K562 (cell line): ENCODE data around the gene SRPK2. TPM values are rescaled to one million over a fixed set of nuclear protein-coding genes. Genes with fewer than 3 reads are reported as not detected.

Source experiments
- BHLHE40 ChIP-seq: IDR thresholded peaks from 2 replicates; pipeline ENCODE4 v1.6.1; 2011; ENCODE audit warnings: low read length, improper control_type of control experiment
- DEAF1 ChIP-seq: fragments of 450-650 bp; formaldehyde crosslinking; IDR thresholded peaks from 2 replicates; pipeline ENCODE4 v1.4.0; 2020; ENCODE audit warnings: mild to moderate bottlenecking, moderate library complexity
- E2F8 ChIP-seq: fragments of 450-650 bp; IDR thresholded peaks from 2 replicates; pipeline ENCODE4 v1.7.1; 2018; ENCODE audit warnings: mild to moderate bottlenecking, low read depth; ENCODE audit not compliant: partially characterized antibody
- FIP1L1 ChIP-seq: fragments of 200-400 bp; formaldehyde crosslinking; IDR thresholded peaks from 2 replicates; pipeline ENCODE4 v1.6.1; 2018; ENCODE audit warnings: mild to moderate bottlenecking, low read depth, low read length; ENCODE audit not compliant: poor library complexity, severe bottlenecking
- FUS ChIP-seq: fragments of 200-400 bp; formaldehyde crosslinking; optimal IDR thresholded peaks from 2 replicates; pipeline ENCODE3; 2017; ENCODE audit warnings: low read depth, low read length
- HDAC1 ChIP-seq, 2 experiments: fragments of 450-650 bp; IDR thresholded peaks; 2 replicates each; pipeline ENCODE4 v1.6.1; 2016 to 2017; ENCODE audit warnings: inconsistent platforms in 1 of 2, mild to moderate bottlenecking in 1 of 2, moderate library complexity in 1 of 2
- HNRNPUL1 ChIP-seq: fragments of 200-400 bp; formaldehyde crosslinking; IDR thresholded peaks from 2 replicates; pipeline ENCODE4 v1.6.1; 2017; ENCODE audit warnings: low read length
- LARP7 ChIP-seq: fragments of 450-650 bp; IDR thresholded peaks from 2 replicates; pipeline ENCODE4 v1.6.1; 2016
- MLLT1 ChIP-seq, 2 experiments: fragments of 450-650 bp; IDR thresholded peaks; 2 replicates each; pipeline ENCODE4 v1.6.1; 2016
- MTA1 ChIP-seq: fragments of 450-650 bp; IDR thresholded peaks from 2 replicates; pipeline ENCODE4 v1.6.1; 2017; ENCODE audit warnings: borderline replicate concordance
- NR3C1 ChIP-seq: sonication (generic); formaldehyde crosslinking; IDR thresholded peaks from 2 replicates; pipeline ENCODE4 v1.8.1; 2022; ENCODE audit warnings: missing genetic modification reagents
- PHF20 ChIP-seq: fragments of 450-650 bp; IDR thresholded peaks from 2 replicates; pipeline ENCODE4 v1.6.1; 2018; ENCODE audit not compliant: partially characterized antibody
- PTRF ChIP-seq: fragments of 450-650 bp; IDR thresholded peaks from 2 replicates; pipeline ENCODE4 v1.6.1; 2016; ENCODE audit warnings: mild to moderate bottlenecking, missing genetic modification characterization, missing compliant biosample characterization
- RUNX1 ChIP-seq: sonication (generic); IDR thresholded peaks from 2 replicates; pipeline ENCODE4 v1.6.1; 2016; ENCODE audit warnings: antibody characterized with exemption, low read depth
- SIRT6 ChIP-seq: IDR thresholded peaks from one replicate; pipeline ENCODE4 v1.6.1; 2012; ENCODE audit warnings: low read depth, mild to moderate bottlenecking, control low read depth, inconsistent platforms, low read length, moderate library complexity
- SREBF2 ChIP-seq: sonication (generic); formaldehyde crosslinking; IDR thresholded peaks from 2 replicates; pipeline ENCODE4 v1.4.0; 2020; ENCODE audit warnings: mild to moderate bottlenecking, missing genetic modification reagents
- SUPT5H ChIP-seq: fragments of 450-650 bp; IDR thresholded peaks from 2 replicates; pipeline ENCODE4 v1.6.1; 2016
- TGIF2 ChIP-seq: sonication (generic); formaldehyde crosslinking; IDR thresholded peaks from 2 replicates; pipeline ENCODE4 v1.8.1; 2022; ENCODE audit warnings: mild to moderate bottlenecking, missing genetic modification reagents, moderate library complexity
- TOE1 ChIP-seq, 2 experiments: fragments of 450-650 bp in 1 of 2; sonication (generic) in 1 of 2; formaldehyde crosslinking in 1 of 2; IDR thresholded peaks; 2 replicates each; pipeline versions ENCODE4 v1.7.1 to v1.8.0; 2016 to 2022; ENCODE audit warnings: borderline replicate concordance in 2 of 2, mild to moderate bottlenecking in 2 of 2, antibody characterized with exemption in 1 of 2, inconsistent platforms in 1 of 2, low read depth in 1 of 2, missing genetic modification reagents in 1 of 2, moderate library complexity in 1 of 2
- YY1 ChIP-seq, 3 experiments: IDR thresholded peaks; 2 replicates each; pipeline ENCODE4 v1.6.1; 2011; ENCODE audit warnings: low read length in 2 of 3, mild to moderate bottlenecking in 2 of 3, moderate library complexity in 2 of 3, borderline replicate concordance in 1 of 3, control low read depth in 1 of 3, low read depth in 1 of 3; ENCODE audit not compliant: insufficient read depth in 3 of 3, insufficient replicate concordance in 2 of 3, control insufficient read depth in 1 of 3, insufficient read length in 1 of 3; ENCODE audit errors: extremely low read depth in 1 of 3
- polyA plus RNA-seq, 8 experiments: library from polyadenylated mRNA; depleted of rRNA in 4 of 8; stranded (reverse) in 5 of 8; unstranded in 3 of 8; fragments of >200 nt; fragmentation: Nextera tagmentation in 2 of 8; fragmentation: Illumina TruSeq in 1 of 8; extraction: Ambion mirVana in 2 of 8; extraction: Trizol in 1 of 8; gene quantifications; 2 replicates each; pipeline versions ENCODE4 v1.2.1 to v1.2.3, GENCODE V29; 2011 to 2014; ENCODE audit warnings: inconsistent platforms in 1 of 8, missing spikeins in 1 of 8
- total RNA-seq, 7 experiments: library from RNA; depleted of rRNA in 6 of 7; stranded (reverse); fragments of >200 nt in 6 of 7; fragmentation: Illumina TruSeq in 2 of 7; extraction: Trizol in 2 of 7; gene quantifications; 2 replicates each; pipeline versions ENCODE4 v1.2.1 to v1.2.3, GENCODE V29; 2011 to 2021; ENCODE audit warnings: low replicate concordance in 1 of 7

The SRPK2 gene
- total and polyA plus RNA-seq, 9 of the 15 experiments (the other 6 are each of a cell fraction or from before 2014, with no cell fraction given), result 21.5 to 44.7 (median 33.3) TPM

GRCh38 chr7:105336009-105336408, 52.7 kb downstream of the SRPK2 start (continued):
- TF ChIP-seq MLLT1 (IDR thresholded peaks at IDR 0.05), result no peak
- TF ChIP-seq E2F8, result no peak
- TF ChIP-seq BHLHE40, result no peak
- TF ChIP-seq SIRT6, result no peak
- no peak for TF ChIP-seq NR3C1
- no peak for TF ChIP-seq PHF20
- no peak for TF ChIP-seq MTA1
- no peak for TF ChIP-seq TOE1 (IDR thresholded peaks at IDR 0.05; ENCODE audit: borderline replicate concordance)
- no peak for TF ChIP-seq TOE1 (CRISPR knock-in tag; IDR thresholded peaks at IDR 0.05; ENCODE audit: borderline replicate concordance, low read depth)
- TF ChIP-seq YY1 (IDR thresholded peaks at IDR 0.05; ENCODE audit: borderline replicate concordance in 1 of 3, control insufficient read depth in 1 of 3, extremely low read depth in 1 of 3, insufficient read depth in 3 of 3, insufficient read length in 1 of 3, insufficient replicate concordance in 2 of 3, low read depth in 1 of 3, low read length in 2 of 3), result no peak
- TF ChIP-seq FUS, result no peak
- TF ChIP-seq HDAC1 (IDR thresholded peaks at IDR 0.05), result no peak
- TF ChIP-seq TGIF2 (CRISPR knock-in tag), result no peak
- no peak for TF ChIP-seq SREBF2
- no peak for TF ChIP-seq PTRF (tag)
- TF ChIP-seq FIP1L1, result no peak
- TF ChIP-seq DEAF1, result peak; percentile 53; the same call in 1 of the 2 replicates
- no peak for TF ChIP-seq RUNX1
- TF ChIP-seq LARP7, result no peak
- TF ChIP-seq SUPT5H, result no peak
- no peak for TF ChIP-seq HNRNPUL1
